ENCODE data around the gene E2F7. TPM values are rescaled to one million over a fixed set of nuclear protein-coding genes. Genes with fewer than 3 reads are reported as not detected.

The E2F7 gene
- total and polyA plus RNA-seq, 2 of the 8 experiments (the other 6 are each of a cell fraction or from before 2014, with no cell fraction given), result 8.8 to 18.5 TPM

GRCh38 chr12:77060136-77060882 lies 5.1 kb downstream of the E2F7 start (continued):
- TF ChIP-seq SAP30 (IDR thresholded peaks at IDR 0.05; ENCODE audit: insufficient read depth, insufficient replicate concordance, low read length) (no peak), BRCA1 (IDR thresholded peaks at IDR 0.05; ENCODE audit: low read depth, low read length) (no peak), SIX5 (IDR thresholded peaks at IDR 0.05; ENCODE audit: low read depth, low read length) (no peak), TCF12 (IDR thresholded peaks at IDR 0.05; ENCODE audit: low read depth, low read length) (no peak), SUZ12 (IDR thresholded peaks at IDR 0.05; ENCODE audit: low read length) (no peak), SP2 (IDR thresholded peaks at IDR 0.05; ENCODE audit: low read length) (no peak)
- TF ChIP-seq, protein P1, sequence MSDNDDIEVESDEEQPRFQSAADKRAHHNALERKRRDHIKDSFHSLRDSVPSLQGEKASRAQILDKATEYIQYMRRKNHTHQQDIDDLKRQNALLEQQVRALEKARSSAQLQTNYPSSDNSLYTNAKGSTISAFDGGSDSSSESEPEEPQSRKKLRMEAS (IDR thresholded peaks at IDR 0.05), result no peak

Measured in H1 (cell line).